Stimulated activated CD4-positive, alpha-beta T cell treated with anti-CD3 and anti-CD28 coated beads, Interleukin-2, amount 100 ng/mL, for 48 hours (primary cell): ENCODE measurements around the gene USP40.

Source experiments
- DNase-seq, 2 donors: peaks; one replicate each; pipeline ENCODE4 v3.0.0-alpha.2; 2020

USP40 gene

DNA sequence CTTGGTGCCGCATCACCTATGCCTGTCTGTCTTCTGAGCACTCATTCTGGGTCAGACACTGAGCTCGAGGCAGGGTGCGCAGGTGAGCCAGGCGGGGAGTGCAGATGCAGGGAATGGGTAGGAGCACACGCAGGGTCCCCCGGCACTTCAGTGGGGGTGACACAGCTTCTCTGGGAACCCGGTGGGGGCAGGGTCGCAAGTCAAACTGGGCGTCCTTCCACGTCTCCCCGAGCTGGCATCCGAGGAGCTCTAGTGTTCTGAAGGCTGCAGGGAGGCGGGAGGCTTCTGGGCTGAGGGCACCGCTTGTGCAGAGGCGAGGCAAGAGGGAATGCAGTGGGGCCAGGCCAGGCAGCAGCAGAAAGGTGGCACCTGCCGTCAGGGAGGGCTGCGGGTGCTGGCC is 126.3 kb downstream of the USP40 start:
- no peak for DNase-seq

DNA sequence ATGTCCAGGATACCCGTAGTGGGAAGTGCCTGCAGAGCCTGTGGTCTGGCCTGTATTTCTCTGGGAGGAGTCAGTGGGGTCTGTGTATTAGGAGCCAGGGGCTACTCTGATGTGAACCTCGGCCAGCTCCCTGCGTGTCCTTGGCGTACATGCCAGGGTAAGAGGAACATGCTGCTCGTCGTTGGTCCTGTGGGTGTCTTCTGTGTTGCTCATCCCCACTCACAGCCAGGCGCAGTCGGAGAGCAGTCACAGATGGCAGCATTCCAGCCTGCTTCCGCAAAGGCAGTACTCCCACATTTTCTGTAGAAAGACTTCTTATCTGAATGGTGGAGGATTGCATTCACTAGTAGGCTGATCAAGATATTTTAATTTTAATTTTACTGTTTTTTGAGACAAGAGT is 127.4 kb downstream of the USP40 start:
- DNase-seq, result no peak

DNA sequence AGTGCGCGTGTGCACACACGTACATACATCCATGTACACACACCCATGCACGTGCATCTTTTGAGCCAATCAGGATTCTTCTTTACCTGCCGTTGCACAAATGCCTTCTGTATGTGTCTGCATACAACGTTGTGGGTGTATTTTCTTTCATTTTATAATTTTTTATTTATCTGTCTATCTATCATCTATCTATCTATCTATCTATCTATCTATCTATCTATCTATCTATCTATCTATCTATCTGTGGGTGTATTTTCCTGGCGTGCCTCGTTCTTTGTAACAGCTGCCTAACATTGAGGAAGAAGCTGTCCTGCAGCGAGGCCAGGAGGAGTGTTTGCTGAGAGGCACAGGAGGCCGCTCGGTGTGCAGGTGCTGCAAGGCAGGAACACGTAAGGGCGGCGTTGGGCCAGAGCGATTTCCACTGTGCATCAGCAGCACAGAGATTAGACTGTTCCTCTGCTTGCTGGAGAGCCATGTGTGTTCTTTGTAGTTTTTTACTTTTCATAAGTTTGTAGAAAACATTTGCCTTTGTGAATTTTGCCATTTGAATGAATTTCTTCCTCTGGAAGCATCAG is 127.9 kb downstream of the USP40 start:
- no peak for DNase-seq

DNA sequence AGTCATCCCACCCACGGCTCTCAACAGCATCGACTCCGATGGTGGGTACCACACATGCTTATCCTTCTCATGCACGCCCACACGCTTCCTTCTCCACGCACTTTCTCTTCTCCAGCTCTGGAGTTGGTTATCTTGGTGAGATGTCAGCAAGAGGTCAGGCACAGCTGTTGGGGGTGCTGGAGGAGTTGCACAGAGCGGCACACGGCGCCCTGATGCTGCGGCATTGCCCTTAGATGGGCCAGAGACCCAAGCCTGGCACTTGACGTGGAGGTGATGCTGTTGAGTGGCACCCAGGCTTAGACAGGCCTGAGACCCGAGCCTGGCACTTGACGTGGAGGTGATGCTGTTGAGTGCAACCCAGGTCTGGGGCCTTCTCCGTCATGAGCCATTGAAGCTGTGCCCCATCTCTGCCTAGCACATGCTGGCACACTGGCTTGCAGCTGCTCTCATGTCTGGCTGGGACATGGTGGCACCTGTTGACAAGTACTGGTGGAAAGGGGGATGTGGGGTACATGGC is 129.1 kb downstream of the USP40 start:
- no peak for DNase-seq

DNA sequence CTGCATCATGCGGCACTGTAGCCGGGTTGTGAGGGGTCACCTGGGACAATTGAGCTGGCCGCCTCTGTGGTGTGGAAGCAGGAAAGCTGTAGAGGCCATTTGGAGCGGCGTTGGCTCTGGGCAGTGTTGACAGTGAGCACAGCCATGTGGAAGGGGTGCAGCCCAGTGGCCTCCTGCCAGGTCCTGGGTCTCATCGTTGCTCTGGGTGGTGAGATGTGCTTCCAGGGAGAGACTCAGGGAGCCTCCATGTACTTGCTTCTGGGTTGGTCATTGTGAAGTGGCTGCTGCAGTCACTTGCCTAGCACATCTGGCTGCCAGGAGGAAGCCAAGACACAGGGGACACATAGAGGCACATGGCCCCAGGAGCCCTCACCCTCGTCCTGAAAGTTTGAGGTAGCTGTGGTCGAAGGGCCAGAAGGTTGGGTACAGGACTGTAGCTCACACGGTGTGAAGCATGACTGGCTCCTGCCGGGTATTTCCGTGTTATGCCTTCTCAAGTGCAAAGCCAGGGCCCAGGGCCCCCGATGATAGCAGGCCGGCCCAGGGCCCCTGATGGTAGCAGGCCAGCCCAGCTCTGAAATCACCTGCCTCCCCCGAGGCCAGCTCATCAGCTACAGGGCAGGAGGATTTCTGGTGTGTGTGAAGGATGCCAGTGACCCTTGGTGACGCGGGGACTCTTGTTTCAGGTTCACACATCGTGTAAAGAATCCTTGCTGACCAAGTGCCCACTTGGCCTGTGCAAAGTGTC is 129.7 kb downstream of the USP40 start:
- no peak for DNase-seq

DNA sequence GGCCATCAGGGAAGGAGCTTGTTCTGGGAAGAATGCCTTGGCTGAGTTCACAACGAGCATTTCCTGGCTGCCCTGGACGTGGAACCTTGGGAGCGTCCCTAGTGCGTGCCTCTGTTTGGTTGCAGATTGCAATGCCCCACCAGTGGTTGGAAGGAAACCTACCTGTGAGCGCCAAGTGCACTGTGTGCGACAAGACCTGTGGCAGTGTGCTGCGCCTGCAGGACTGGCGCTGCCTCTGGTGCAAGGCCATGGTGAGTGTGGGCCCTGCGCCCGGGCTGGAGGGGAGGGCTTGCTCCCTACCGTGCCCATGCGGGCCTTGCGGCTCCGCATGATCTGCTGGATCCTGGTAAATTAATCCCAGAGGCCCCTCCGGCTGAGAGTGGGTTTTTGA is 130.4 kb downstream of the USP40 start:
- DNase-seq, result no peak

DNA sequence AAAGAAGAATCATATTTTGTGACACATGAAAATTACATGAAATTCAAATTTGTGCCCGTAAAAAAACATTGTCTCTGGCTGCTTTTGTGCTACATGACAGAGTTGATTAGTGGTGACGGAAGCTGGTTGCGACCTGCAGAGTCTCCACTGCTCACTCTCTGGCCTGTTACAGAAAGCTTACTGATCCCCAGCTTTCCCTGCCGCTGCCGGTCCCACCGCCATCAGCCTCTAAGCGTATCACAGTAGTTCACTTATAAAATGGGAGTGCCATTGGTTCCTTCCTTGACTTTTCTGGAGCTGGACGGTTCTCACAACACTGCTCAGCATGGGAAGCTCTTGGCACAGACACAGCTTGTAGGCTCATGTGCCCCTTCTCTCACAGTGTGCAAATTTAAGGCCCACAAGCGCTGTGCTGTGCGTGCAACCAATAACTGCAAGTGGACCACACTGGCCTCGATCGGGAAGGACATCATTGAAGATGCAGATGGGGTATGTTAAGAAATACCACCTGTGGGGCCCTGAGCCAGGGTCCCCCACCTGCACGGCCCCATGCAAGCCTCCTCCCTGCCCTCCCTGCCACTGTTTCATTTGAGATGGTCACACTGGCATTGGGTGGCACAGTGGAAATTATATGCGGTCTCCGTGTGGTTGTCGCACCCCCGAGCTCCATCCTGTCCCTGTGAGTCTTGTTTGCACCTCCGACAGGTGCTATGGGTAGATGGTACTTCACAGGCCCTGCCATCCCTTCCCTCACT is 131.0 kb downstream of the USP40 start:
- DNase-seq, result no peak

DNA sequence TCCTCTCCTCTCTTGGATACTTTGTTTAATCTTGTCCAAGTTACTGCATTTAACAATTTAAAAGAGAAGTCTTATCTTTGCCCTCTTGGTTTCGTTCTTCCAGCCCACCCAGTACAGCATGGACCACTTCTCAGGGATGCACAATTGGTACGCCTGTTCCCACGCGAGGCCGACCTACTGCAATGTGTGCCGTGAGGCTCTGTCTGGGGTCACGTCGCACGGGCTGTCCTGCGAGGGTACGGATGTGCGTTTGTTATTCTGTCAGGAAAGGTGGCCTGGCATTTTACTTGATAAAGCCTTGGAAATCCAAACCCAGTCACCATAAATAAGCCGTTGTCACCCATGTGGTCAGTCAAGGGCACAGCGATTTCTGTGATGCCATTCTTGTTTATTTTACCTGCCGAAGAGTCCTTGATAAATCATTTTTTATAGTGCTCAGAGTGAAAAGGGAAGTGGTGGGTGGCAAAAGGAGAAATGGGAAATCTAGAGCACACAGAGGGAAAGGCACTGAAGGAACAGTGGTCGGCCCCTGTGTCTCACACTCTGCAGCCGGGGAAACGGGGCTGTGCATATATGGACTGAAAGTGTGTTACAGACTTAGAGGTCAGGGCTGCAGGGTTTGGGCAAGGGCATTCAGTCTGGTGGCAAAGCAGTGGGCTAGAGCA is 131.8 kb downstream of the USP40 start:
- DNase-seq, result no peak

DNA sequence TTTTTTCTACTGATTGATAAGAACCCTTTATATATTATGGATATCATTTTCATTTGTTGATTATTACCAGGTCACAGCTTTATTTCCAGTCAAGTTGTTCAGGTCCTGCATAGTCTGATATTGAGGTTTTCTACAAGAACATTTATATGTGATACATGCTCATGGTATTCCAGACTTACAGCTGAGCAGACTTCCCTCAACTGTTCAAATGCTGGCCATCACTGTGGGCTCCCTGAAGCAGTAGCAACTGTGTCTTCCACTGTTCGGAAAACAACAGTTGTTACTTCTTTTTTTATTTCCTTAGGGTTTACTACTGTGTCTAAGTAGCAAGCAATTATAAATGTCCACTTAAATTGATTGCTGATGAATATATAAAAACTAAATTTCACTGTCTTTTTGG is 132.8 kb downstream of the USP40 start:
- no peak for DNase-seq

DNA sequence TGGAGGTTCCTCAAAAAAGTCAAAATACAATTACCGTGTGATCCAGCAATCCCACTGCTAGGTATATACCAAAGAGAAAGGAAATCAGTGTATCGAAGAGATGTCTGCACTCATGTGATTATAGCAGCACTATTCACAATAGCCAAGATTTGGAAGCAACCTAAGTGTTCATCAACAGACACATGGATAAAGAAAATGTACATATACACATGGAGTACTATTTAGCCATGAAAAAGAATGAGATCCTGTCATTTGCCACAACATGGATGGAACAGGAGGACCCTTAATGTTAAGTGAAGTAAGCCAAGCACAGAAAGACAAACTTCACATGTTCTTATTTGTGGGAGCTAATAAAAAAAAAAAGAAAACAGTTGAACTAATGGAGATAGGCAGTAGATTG is 133.6 kb downstream of the USP40 start:
- no peak for DNase-seq

DNA sequence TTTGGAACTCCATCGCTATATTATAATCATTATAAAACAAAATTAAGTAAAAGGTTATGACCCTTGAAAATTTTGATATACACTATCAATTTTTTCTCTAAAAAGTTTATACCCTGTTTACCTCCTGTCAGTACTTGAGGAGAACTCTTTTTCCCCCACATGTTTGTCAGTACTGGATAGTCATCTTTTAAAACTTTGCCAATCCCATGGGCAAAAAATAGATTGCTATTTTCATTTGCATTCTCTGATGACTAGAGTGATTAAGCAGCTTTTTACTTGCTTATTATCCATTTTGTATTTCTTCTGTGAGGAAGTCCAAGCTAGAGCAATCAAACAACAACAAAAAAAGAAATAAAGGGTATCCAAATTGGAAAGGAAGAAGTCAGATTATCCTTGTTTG is 135.9 kb downstream of the USP40 start:
- DNase-seq, result no peak

DNA sequence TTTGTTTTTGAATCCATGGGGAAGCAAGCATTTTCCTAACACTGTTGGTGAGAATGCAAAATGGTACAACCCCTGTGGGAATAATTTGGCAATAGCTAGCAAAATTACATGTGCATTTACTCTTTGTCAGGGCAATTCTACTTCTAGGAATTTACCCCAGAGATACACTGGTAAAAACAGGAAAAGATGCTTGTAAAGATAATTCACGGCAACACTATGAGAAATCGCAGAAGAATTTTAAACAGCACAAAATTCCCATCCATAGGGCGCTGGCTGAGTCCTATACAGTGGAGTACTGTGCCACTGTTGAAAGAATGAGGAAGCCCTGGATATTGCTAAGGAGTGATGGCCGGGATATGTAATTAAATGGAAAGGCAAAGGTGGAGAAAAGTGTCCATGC is 136.5 kb downstream of the USP40 start:
- no peak for DNase-seq

DNA sequence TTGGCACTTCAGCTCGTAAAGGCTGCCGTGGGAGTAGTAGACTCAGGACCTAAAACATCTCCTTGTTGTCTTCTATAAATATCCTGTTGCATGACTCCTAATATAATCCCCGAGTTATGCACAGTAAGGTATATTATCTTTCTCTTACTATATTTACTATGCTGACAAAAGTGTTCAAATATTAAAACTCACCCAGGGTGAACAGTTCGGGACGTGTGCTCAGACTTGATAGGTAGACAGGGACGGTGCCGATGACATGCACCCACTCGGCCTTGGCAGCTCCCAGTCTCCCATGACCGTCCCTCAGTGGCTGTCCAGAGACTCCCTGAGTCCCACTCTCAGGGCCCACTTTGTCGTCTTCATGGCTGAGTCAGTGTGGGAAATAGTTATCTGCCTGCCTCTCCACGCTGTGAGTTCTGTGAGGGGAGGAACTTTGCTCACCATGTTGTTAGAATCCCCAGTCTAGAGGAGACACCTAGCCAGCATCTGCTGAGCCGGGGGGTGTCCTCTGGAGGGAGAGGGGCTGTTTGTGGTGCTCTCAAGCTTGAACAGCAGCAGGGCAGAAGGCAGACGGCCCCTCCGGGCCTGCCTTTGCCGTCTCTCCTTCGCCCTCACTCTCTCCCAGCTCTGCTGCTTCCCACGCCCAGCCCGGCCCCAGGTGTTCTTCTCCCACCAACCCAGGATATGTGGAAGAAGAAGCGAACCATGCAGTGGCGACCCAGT is 137.2 kb downstream of the USP40 start:
- DNase-seq, result no peak

DNA sequence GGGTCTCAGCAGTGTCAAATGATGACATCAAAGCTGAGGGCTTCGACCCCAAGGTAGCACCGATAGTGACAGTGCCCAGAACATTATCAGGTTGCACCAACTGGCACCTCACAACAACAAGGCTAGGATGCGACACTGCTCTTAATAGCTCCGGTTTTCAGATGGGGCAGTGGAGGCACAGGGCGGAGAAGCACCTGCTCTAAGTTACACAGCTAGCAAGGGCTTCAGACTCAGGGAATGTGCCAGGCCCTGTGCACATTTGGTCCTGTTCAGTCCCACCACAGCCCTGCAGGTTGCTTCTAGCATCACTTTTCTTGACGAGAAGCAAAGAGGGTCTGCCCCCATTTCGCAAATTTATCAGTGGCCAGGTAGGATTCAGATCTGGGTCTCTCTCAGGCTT is 138.1 kb downstream of the USP40 start:
- DNase-seq, result no peak

DNA sequence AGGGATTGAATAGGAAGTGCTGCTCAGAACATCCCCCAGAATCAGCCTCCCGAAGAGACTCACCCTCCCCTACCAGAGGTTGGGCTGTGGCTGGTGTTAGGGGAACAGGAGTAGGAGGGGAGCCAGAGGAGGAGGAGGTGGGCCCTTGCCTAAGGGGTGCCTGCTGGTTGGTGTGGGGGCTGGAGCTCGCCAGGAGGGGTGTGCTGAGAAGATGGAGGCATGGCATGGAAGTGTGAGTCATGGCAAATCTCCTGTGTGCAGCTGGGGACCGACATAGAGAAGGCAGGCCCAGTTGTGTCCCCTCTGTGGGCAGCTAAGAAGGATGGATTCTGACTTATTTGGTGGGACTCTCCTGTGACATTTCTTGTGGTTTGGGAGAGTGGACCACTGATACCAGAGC is 138.6 kb downstream of the USP40 start:
- no peak for DNase-seq

DNA sequence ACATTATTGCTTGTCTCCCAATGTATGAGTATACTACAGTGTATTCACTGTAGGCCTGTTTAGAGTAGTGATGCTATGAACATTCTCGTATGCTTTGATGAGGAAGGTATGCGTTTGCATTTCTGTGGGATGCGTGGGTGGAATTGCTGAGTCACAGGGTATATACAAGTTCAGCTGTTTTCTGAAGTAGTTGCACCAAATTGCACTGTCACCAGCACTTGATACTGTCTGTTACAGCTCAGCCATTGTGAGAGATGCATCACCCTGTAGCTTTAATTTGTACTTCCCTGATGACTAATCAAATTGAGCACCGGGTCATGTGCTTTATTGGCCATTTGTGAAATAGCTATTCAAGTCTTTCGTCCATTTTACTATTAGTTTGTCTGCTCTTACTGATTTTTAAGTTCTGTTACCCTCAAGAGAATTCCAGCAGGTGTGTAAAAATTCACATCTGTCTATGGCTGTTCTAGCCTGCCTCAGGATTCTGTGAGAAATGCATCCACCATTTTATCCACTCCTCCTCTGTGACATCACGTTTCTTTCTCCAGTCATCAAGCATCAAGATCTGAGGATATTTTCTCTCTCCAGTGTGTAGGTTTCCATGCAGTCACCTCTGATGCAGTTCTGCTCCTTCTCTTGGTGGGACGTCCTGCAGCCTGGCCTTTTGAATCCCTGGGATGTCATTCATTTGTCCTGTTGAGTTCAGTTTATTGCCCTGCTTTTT is 139.8 kb downstream of the USP40 start:
- peak; percentile 51 to 59 for DNase-seq
